ENCODE measurements around the gene CDH23.

The CDH23 gene

GRCh38 chr10:71671994-71672946 lies 275.6 kb downstream of the CDH23 start:
- no peak for DNase-seq

DNA sequence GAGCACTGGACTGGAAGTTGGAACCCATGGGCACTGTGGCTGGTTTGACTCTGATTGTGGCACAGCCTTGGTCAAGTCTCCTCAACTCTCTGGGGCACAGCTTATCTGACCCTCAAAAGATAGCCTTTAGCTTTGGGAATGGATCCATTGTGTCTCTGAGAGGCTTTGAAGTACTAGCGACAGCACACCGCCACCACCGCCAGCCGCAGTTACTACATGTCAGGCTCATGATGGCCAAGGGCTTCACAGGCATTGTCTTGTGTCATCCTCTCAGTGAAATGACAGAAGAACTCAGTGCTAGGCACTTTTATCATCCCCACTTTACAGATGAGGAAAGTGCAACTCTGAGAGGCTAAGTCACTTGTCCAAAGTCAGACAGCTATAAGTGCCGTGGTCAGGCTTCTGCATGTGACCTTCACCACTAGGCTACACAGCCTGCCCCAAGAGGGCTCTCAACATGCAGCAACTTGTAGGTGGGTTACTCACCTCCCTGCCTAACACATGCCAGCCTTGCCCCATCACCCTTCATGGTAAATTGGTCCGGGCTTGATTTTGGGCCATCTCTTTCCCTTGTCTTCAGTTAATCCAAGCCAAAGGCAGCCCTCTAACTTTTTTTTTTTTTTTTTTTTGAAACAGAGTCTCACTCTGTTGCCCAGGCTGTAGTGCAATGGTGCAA lies 278.7 kb downstream of the CDH23 start:
- no peak for DNase-seq

DNA sequence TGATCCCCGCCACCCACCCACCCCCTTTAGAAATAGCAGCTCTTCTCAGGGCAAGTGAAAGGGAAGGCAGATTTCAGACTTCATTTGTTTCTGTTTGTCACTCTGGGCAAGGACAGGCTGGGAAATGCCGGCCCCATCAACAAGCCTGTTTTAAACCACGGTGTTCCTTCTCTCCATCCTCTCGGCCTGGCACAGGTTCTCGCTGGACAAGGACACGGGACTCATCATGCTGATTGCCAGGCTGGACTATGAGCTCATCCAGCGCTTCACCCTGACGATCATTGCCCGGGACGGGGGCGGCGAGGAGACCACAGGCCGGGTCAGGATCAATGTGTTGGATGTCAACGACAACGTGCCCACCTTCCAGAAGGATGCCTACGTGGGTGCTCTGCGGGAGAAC lies 280.5 kb downstream of the CDH23 start:
- no peak for DNase-seq

DNA sequence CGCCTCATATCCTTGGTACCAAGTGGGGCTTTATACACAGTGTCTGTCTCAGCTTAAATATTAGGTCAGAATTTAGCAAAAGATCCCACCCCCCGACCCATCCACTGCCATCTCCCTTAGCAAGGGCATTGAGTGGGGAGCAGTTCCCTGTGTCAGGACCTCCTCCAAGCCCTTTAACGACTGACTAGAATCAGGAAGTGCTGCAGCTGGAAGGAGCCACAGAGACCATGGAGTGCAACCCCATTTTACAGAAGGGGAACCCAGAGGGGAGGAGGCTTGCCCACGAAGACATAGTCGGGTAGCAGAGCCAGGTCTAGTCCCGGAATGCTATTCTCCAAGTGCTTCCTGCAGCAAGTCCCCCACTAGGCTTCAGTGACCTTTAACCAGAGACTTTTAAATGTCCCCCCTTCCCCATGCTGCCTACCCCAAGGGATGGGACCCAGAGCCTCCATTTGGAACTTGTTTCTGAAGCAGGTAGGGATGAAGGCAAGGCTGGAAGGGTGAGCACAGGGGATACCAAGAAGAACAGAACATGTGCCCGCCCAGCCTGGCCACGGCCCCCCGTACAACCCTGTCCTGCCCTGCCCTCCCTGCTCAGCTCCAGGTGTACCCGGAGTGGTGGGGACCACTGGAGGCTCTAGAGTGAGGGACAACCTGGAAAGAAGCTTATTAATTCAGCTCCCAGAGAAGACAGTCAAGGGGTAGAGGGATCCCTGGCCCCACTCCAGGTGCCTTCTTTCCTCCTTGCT lies 281.5 kb downstream of the CDH23 start:
- DNase-seq = no peak

GRCh38 chr10:71679425-71679824 lies 282.7 kb downstream of the CDH23 start:
- DNase-seq = no peak

GRCh38 chr10:71681977-71682376 lies 285.3 kb downstream of the CDH23 start:
- no peak for DNase-seq

DNA sequence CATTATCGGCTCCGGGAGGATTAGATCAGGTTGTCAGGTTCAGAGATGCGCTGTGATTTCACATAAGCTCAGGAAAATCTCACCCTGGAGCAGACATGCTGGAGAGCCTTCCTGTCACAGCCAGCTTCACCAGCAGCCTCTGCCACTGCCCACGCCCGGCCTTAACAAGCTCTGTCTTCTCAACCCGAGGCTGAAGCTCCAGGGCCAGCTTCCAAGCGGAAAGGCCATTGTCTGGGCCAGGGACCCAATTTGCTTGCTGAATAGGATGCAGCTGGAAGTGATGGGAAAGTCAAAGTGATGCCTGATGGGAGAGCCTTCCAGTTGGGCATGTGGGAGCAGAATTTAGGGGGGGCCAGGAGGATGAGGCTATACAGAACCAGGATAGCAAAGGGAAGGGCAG lies 286.6 kb downstream of the CDH23 start:
- no peak for DNase-seq

GRCh38 chr10:71684356-71685173 lies 287.8 kb downstream of the CDH23 start:
- no peak for DNase-seq

- no peak for DNase-seq
Observed at GRCh38 chr10:71685554-71686232, 289.0 kb downstream of the CDH23 start.

DNA sequence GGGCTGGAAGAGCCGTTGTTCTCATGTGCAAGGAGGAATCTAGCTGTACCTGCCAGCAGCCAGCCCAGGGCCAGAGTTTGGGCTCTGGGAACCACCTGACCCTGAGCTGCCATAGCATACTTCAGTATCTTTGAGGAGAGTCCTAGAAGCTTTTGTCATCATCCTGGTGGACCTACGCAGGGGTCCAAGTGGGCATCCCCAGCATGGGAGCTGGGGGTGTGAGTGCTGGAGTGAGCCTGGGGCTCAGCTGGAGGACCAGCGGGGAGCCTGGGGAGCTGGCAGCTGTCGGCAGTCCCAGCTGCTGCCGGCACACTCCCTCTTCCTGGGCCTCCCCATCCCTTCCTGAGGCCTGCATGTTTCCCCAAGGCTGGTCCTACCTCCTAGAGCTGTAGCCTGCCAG lies 290.4 kb downstream of the CDH23 start:
- no peak for DNase-seq

DNA sequence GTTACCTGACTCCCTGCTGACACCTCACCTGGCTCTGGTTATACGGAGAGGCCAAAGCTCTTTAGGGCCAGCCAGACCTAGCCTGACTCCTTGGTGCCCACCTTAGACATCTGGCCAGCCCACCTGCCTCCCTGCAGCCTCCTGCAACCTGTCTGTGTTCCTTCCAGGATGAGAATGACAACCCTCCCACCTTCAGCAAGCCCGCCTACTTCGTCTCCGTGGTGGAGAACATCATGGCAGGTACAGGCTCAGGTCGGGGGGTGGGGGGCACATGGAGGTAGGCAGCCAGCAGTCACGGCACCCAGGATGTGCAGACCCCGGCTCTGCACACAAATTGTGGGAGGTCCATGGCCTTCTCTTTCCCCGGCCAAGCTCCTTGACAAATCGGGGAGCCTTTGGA lies 290.8 kb downstream of the CDH23 start:
- DNase-seq = no peak

GRCh38 chr10:71688256-71688655 lies 291.5 kb downstream of the CDH23 start:
- DNase-seq = no peak

DNA sequence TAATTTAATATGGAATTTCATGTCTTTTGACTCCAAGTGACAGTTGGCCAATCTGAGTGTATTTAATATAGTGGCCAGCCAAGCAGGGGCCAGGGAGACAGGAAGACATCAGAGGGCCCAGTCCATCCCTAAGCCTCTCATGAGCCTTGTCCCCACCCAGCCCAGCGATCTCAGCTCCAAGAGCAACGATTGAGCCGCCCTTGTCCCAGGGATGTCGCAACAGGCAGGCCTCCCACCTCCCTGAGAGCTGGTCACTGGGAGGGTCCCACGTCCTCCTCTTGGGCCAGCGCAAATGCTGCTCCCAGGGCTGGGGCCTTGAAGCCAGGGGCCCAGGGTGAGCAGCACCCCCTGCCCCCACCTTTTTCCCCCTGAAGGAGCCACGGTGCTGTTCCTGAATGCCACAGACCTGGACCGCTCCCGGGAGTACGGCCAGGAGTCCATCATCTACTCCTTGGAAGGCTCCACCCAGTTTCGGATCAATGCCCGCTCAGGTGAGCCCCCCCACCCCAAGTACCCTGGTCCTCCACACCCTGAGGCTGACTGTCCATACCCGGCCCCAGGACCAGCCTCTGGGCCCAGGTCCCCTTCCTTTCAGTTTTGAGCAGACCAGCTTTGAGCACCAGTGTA lies 293.5 kb downstream of the CDH23 start:
- DNase-seq = no peak

DNA sequence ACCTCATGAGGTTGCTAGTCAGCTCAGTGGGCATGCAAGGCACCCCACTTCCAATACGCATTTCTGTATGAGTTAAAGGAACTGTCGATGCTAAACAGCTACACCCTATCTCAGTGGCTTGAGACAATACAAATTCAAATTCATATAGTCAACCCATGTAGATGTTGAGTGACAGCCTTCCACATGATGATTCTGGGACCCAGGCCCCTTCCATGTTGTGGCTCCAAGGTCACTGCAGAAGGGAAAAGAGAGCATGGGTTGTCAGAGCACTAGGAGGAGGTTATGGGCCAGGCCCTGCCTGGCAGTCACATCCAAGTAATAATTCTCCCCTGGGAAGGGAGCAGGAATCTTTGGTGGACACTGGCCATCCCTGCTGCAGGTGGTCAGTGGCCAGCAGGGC lies 294.7 kb downstream of the CDH23 start:
- DNase-seq = no peak

GRCh38 chr10:71692598-71693306 lies 296.0 kb downstream of the CDH23 start:
- no peak for DNase-seq

DNA sequence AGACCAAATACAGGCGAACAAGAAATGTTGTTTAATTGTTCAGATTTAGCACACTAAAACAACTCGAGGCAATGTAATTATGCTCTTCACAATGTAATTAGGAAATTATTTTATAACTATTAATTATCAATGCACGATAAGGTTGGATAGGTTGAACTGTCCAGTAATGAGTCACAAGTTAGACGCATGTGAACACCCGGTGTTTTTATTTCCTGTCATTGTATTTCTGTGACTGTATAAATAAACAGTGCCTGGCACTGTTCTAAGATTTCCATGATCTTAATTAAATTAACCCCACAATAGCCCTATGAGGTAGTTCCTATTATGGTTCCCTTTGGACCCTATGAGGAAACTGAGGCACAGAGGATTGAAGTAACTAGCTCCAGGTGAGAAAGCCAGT lies 296.7 kb downstream of the CDH23 start:
- no peak for DNase-seq

GRCh38 chr10:71694039-71694501 lies 297.4 kb downstream of the CDH23 start:
- DNase-seq = no peak

GRCh38 chr10:71694567-71694968 lies 297.8 kb downstream of the CDH23 start:
- DNase-seq = peak; percentile 23

DNA sequence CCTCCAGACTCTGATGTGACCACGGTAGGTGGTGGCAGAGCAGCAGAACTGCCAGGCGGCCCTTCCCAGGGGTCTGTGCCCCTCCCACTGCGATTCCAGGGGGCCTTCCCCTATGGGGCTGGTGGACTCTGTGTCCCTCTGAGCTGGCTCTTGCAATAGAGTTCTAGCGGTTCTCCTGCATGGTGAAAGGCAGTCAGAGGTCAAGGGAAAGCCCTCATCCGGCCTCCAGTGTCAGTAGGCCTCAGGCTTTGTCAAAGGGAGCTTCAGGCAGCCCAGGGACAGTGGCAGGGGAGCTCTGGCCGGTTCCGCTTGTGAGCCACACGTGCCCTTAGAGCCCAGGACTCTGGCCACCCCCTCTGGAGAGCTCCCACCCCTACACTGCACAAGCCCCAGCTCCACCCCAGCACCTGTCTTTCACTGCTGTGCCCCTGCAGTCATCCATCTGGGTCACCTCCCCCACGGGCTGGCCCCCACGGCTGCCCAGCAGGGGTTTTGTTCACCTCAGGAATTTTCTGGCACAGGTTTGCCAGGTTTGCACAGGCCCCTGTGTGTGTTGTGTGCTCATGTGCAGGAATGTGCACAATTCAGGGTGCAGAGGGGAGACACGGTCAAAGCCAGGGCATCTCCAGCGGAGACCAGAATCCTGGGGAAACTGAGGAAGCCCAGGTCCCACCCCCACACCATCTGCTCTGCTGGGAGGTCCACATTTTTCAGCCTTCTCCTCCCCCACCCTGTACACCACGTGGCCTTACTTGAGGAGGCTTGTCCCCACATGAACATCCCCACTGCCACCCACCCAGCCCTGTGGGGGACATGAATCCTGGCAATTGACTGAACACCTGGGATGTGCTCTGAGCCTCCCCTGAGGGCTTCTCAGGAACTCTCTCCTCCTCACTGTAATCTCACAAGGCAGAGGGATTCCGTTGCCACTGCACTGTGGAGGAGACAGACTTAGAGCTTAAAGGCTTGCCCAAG lies 299.1 kb downstream of the CDH23 start:
- no peak for DNase-seq

Measured in stimulated activated CD4-positive, alpha-beta T cell treated with anti-CD3 and anti-CD28 coated beads, Interleukin-12 subunit alpha, Interleukin-12 subunit beta, amount 100 ng/mL, for 4 hours (primary cell).